ENCODE results near the gene ABCF3.

DNA sequence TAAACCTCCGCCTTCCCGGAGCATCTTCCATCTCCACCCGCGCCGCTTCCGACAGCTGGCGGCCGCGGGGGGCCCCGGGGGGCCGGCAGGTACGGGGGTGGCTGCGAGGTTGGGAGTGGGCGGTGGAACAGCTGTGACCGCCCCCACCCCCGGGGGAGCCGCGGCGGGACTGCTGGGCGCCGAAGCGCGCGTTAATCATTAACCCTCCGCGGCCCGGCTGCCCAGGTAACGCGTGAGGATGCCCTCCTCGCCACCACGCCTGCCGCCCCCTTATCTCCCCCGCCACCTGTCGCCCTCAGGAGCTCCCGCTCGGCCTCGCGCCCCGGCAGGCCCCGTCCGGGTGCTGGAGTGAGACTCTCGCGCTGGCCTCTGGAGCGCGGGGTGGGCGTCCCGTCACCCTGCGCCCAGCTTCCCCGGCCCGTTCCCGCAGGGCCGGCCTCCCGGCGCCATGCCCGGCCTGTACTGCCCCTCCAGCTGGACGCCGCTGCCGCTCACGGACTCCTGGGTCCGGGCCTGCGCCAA, 44.1 kb downstream of the ABCF3 start:
- TF ChIP-seq EZH2 (IDR thresholded peaks at IDR 0.05; ENCODE audit: insufficient read depth, poor library complexity, severe bottlenecking) (no peak), EZH2phosphoT487 (IDR thresholded peaks at IDR 0.05; ENCODE audit: insufficient read depth, low read depth) (no peak)
